Activated T-cell treated with anti-CD3 and anti-CD28 coated beads for 24 hours (primary cell): ENCODE data around the gene PDZRN4.
"Not testable (repeated sequence)": the region's sequence is repeated elsewhere in the genome, so short reads cannot be mapped to it uniquely, and the experiment has no call there.

Experiments
- DNase-seq: peaks from one replicate; pipeline ENCODE4 v3.0.0-alpha.2; 2020; ENCODE audit warnings: low read depth

The PDZRN4 gene

DNA sequence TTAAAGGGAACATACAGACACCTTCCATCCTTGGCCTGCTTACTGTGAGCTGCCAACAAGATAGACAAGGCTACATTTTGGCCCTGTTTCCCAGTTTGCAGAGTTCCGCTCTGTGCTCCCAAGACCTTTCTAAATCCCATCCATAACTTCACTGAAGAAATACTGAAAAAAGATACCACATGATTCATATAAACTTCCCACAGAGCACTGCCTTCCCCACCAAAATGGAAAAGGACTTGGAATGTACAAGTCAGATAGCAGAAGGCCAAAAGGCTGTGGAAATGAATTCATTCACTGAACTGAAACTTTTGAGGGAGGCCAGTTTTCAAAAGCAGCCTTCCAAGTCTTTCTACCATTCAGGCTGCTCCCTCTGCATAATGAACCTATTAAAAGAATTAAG is 29.6 kb downstream of the PDZRN4 start:
- DNase-seq: no peak

DNA sequence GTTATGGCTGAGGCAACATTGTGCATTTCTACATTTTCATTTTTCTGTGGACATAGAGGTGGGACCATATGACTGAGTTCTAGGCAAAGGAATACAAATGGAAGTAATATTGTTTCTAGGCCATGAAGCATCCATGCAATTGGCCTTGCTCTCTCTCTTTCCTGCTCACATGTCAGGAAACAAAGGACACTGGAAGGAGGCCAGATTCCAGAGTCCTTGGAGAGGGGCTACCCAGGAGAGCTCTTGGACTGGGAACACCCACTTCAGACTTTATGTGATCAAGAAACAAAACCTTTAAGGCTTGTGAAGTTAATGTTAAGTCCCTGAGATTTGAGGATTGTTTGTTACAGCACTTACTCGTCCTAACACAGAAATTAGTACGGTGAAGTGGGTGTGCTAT is 32.8 kb downstream of the PDZRN4 start:
- no peak for DNase-seq

DNA sequence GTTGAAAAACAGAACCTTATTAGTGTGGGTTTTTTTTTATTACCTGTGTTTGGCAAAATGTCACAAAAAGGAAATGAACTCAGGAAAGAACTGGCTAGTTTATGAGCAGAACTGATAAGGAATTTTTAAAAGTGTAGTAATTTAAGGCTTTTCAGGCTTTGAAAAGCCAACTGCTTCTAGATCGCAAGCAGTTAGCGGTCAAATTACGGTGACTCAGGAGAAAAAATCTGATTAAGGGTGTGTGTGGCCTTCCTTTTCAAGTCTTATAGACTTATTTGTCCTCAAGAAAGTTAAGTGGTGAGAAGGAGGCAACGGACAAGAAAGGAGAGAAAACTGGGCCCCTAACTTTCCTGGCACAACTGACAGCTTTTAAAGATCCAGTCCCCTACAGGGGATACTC is 33.4 kb downstream of the PDZRN4 start:
- DNase-seq: no peak

DNA sequence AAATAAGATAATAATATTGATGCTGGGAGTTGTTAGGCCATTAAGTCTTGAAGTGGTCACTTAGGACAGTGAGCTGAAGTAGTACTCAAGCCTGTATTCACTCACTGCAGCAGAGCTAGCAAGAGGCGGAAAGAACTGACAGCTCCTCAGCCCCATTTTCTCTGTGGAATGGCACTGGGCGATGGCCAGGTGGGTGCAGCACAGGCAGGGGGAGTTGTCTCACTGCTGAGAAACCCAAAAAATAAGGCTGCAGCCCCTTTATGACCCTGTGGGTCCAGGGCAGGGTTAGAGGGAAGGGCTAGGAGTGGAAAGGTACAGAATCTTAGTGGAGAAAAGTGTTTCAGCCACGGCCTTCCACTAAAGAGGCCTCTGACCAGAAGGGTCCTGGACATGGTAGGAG is 35.5 kb downstream of the PDZRN4 start:
- no peak for DNase-seq

DNA sequence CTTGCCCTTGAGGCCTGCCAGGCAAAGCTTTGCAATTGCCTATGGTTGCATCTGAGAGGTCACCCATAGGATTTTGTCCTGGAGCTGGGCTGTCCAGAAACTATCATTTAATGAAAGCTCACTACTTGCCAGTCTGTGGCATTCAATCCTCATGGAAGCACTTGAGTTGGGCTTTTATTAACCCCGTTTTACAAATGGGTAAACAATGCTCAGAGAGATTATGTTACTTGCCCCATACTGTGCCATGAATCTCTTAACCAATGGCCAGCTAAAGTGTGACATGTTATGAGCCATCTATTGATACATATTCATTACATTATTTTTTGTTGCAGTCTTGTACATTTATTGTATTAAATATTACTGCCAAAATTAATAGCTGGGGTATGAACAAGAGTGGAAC is 35.9 kb downstream of the PDZRN4 start:
- no peak for DNase-seq

DNA sequence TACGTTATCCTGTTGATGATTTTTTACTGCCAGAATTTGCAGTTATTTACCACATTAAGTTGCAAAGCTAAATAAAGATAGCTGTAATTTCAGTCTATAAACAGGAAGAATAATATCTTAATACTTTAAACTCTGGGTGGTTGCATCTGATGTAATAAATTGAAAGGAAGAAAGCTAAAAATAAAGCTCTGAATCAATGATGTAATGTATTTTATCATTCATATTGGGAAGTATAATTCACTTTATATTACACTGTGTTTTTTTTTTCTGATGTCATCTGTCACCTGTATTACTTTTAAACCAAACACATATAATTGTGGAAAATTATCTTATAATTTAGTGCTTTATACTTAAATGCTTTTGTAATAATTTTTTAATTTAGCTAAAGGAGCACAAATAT is 37.1 kb downstream of the PDZRN4 start:
- no peak for DNase-seq

DNA sequence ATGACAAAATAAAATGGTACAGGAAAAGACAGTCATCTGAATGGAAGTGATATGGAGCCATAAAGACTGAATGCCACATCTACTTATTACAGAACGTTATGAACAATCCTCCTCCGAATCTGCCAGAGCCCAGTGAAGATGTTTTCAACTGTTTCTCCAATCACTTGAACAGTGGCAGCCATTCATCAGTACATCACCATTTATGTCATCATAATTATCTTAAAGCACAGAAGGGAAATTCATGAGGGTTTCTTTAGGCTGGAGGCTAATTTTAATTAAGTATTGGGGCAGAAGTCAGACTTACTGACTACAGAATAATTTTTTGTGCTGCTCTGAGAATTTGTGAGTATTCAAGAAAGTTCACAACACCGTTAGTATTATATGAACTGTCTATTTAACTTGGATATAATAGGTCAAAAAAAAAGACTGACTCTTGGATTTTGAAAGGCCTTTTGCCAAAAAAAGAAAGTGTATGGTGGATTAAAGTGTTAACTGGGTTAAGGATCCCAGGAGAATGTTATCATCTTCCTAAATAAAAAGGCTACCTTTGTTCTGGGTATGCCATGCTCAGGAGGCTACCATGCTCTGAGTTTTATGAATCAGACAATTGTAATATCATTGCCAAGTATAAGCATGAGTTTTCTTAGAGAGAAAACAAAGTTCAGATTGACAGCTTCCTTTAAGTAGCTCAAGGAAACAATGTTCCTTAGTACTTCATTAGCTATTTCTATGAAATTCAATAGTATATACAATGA is 40.1 kb downstream of the PDZRN4 start:
- DNase-seq: no peak

DNA sequence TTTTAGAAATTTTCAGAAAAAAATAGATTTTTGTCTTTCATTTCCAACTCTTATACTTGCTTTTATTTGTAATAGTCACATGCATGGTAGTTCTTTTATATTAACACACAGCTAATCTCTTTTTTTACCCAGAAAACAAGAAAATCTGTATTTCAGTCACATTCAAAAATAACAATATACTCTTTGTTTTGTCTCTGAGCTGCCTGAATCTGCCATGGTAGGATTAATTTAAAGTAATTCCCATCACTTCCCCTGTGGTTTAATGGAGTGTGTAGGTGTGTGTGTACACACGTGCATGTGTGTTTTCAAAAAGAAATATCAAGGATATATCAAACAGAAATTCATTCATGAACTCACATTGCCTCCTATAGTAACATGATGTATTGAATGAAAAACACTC is 42.6 kb downstream of the PDZRN4 start:
- DNase-seq: no peak

DNA sequence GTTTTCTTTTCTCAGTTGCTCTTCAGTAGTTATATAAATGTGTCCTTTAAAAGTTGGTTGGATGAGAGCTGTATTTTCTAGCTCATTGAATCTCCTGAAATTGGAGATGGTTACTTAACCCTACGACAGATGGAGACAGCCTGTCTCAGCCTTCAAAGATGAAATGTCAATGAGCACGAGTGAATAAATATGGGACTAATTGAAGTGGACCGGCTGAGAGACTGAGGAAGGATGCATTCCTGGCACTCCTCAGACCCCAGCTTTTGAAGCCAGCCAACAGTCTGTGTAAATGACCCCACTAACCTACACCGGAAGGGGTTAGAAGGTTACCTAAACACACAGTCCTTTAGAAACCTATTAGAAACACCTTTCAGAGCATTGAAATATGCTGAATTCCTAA is 46.6 kb downstream of the PDZRN4 start:
- DNase-seq: no peak

DNA sequence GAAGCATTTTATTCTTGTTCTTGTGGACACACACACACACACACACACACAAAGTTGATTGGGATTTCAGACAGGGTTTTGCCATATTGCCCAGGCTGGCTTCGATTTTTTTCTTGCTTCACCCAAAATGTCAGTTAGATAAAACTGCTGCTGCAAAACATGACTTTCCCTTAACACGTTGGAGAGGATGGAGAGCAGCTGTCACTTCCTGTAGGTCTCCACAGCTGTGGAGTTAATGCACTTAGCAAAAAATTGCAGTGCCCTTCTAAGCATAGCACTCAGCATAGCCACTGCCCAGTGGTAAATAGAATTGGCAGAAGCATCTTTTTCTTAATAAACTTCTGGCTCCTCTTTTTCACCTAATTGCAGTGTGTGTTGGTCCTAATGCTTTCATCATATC is 54.5 kb downstream of the PDZRN4 start:
- DNase-seq: no peak

DNA sequence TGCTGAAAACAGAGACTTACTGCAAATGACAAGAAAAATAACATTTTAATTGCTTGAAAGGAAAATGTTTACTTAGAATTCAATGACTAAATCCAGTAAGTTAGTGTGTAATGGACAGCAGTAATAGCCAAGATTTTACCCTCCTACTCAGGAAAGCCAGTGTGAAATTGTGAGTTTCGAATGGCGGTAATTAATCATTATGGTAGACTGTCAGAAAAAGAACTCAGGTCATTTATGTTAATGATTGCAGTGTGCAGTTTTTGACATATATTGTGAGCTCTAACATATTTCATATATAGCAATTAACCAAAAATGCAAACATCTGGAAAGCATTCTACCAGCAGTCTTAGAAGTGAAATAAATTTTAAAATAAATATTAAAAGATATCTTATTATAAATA is 60.3 kb downstream of the PDZRN4 start:
- DNase-seq: no peak

DNA sequence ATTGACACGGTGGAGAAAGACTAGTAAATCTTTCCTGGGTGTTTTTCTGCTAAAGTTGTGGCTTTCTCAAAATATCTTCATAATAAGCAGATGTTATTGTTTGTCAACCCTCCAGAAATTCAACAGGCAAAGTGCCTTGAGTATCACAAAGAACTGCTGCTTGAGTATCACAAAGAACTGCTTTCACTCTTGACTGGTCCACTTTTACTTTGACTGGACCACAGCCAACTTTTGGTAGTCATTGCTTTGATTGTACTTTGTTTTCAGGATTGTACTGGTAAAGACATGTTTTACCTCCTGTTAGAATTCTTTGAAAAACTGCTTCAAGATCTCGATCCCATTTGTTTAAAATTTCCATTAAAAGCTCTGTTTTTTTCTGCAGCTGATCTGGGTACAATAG is 62.6 kb downstream of the PDZRN4 start:
- DNase-seq: no peak

DNA sequence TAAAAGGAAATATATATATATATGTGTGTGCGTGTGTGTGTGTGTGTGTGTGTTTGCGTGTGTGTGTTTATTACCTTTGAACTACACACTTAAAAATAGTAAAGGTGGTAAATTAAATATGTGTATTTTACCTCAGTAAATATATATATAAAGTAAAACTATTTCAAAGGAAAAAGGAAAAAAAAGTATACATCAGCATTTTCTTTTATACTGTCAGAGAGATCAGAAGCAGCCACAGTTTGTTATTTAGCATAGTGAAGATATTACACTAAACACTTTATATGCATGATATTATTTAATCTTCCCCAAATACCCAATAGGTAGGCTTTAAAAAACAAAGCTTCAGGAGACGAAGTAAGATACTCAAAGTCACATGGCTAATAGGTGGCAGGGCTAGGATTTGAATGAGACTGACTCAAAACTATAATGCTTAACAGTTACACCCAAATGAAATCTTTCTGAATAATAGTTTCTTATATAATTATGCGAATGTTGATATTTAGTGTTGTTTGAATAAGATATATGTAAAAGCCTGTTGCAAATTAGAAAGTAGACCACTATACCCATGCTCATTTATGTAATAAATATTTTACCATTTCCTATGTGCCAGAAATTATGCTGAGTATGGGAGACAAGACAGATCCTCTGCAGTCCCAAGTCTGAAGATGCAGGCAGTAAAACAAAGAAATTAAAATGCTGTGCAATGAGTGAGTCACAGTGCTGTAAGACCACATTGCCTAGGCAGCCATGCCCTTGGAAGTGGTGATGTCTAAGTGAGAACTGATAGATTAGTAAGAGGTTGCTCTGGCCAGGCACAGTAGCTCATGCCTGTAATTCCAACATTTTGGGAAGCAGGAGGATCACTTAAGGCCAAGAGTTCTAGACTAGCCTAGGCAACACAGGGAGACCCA is 66.1 kb downstream of the PDZRN4 start:
- DNase-seq: no peak

DNA sequence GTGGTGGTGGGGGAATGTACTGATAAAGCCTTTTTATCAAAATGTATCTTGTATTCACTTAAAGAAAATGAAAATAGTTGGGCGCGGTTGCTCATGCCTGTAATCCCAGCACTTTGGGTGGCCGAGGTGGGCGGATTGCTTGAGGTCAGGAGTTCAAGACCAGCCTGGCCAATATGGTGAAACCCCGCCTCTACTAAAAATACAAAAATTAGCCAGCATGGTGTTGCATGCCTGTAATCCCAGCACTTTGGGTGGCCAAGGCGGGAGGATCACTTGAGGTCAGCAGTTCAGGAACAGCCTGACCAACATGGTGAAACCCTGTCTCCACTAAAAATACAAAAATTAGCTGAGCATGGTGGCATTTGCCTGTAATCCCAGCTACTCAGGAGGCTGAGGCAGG is 75.1 kb downstream of the PDZRN4 start:
- DNase-seq: not testable (repeated sequence)

DNA sequence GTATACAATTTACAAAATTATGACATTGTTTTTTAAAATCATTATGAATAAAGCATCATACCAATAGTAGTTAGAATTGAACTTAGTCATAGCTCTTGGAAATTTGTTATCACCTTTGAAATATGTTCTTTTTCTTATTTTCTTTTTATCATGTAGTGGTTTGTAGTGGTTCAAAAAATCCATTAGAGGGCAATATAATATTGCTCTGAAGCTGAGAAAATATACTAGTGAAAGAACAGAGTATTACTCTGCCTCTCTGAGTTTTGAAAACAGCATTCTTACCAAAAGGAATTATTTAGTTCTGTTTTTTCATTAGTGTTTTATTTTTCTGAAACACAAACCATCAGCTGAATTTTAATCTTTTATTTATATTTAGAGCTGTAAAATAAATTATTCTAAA is 76.2 kb downstream of the PDZRN4 start:
- no peak for DNase-seq

DNA sequence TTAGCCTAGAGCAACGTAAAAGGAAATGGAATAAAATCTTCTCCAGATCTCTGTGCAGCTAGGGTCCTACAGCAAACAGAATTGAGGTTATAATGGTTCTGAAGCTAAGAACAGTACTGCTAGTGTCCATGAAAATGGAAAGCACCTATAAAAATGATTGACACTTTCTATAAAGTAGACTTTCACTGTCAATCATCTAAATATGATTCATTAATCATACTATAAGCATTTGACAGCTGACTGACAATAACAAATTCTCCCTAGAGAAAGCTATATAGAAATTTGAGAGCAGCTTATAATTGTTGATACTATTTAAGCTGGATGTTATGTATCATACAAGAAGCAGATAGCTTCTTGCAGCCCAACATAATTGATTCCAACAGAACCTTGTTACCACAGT is 80.9 kb downstream of the PDZRN4 start:
- DNase-seq: no peak

DNA sequence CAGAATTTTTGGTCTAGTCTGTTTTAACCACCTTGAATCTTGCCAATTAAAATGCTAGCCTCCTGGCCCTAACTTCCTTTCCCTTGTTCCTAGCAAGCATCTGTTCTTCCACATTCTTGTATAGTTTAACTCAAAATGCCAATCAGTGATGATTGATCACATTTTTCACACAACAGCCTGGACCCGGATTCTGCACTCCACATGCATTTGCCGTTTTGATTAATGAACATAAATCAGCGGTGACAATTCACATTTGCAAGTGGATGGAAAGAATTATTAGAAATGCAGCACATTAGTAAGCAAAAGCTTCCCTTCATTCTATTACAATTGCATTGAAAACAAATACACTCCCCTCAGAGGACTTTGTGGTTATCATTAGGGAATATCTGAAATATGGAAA is 83.4 kb downstream of the PDZRN4 start:
- no peak for DNase-seq

DNA sequence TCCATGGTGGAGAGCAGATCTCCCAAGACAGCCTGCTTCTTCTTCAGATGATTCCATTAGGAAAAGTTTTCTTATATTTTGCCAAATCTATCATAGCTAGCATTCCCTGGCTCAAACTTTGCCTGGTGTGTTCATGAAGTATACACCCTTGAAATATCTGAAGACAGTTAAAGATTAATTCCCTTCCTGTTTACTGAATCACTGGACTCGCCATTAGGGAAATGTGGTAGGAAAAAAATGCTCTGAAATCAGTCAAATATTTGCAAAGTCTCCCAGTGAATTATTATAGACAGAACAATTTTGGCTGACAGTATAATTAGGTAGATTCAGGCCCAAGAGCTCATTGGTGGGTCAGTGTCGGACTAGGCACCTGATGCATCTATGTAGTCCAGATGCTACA is 86.5 kb downstream of the PDZRN4 start:
- no peak for DNase-seq

DNA sequence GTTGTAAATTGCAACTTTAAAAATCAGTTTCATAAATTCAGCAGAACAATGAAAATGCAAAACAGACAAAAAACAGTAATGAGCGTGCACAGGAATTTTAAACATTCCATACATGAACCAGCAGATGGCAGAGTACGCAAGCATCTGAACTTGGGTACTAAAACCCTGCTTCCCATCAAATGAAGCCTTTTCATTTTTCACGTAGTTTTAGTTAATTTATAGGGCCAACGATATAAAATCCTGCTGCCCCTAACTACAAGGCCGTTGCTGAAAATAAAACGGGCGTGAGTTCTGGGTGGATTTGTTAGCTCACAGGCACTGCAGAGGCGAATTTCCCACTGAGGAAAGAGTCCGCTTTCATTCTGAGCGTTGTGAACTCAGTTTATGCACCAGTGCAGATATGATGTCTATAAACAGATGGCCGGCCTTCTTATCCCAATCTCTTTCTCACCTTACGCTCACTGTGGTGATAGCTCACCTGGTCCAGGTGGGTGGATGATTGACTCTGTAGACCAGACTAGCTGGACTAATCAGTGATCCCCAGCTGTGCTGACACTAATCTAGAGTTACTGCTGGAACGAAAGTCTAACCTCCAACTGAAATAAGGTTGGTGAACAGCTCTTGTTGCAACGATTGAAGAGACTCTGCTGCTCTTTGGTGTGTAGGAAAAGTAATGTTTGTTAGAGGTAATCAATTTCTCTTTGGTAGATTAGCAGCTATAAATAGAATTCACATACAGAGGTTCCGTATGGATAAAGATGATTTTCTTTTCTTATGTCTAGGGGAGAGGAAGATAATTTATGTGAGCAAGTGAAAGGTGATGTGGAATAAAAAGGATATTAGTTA is 89.2 kb downstream of the PDZRN4 start:
- no peak for DNase-seq

DNA sequence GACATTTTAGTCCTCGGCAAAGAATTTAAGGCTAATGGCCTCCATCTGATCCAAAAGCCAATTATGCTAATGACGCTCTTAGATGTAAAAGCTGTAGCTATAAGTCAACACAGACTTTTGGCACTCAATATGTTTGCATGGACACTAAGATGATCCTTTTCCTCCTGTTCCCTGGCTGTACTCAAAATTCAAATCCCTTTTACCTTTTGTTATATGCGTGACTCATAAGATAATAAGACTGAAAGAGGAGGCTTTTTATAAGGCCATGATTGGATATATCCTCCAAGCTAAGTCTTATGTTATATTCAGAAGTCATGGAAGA is 89.8 kb downstream of the PDZRN4 start:
- DNase-seq: no peak

DNA sequence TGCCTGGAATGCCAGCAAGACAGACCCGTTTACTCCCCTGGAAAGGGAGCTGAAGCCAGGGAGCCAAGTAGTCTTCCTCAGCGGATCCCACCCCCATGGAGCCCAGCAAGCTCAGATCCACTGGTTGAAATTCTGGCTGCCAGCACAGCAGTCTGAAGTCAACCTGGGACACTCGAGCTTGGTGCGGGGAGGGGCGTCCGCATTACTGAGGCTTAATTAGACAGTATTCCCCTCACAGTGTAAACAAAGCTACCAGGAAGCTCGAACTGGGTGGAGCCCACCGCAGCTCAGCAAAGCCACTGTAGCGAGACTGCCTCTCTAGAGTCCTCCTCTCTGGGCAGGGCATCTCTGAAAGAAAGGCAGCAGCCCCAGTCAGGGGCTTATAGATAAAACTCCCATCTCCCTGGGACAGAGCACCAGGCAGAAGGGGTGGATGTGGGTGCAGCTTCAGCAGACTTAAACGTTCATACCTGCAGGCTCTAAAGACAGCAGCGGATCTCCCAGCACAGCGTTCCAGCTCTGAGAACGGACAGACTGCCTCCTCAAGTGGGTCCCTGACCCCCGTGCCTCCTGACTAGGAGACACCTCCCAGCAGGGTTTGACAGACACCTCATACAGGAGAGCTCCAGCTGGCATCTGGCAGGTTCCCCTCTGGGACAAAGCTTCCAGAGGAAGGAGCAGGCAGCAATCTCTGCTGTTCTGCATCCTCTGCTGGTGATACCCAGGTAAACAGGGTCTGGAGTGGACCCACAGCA is 92.4 kb downstream of the PDZRN4 start:
- not testable (repeated sequence) for DNase-seq

DNA sequence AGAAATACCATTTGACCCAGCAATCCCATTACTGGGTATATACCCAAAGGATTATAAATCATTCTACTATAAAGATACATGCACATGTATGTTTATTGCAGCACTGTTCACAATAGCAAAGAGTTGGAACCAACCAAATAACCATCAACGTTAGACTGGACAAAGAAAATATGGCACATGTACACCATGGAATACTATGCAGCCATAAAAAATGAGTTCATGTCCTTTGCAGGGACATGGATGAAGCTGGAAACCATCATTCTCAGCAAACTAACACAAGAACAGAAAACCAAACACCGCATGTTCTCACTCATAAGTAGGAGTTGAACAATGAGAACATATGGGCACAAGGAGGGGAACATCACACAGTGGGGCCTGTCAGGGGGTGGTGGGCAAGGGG is 97.3 kb downstream of the PDZRN4 start:
- not testable (repeated sequence) for DNase-seq
